ENCODE results near the gene ANO8. TPM values are rescaled to one million over a fixed set of nuclear protein-coding genes. Genes with fewer than 3 reads are reported as not detected.

Gene ANO8
- total and polyA plus RNA-seq, 2 donors (not counting 3 experiments of a cell fraction or from before 2014, with no cell fraction given): 3.5 to 6.8 TPM

- DNase-seq (ENCODE audit: low read depth, low spot score): peak; percentile 97
- Histone ChIP-seq H3K4me3 (replicated peaks in 1 of 3; ENCODE audit: insufficient read depth in 1 of 3, low read depth in 1 of 3, low read length in 3 of 3) (peak within 1 kb of the TSS; percentile 83 to 89 (median 88)), H3K9me1 (replicated peaks; ENCODE audit: control insufficient read depth, extremely low read depth, insufficient read depth, low read length) (no peaks in the 10 kb centered on the region), H3K27ac (ENCODE audit: insufficient read depth, low read depth, low read length) (peak within 1 kb of the TSS; percentile 45), H3K27me3 (ENCODE audit: control insufficient read depth in 2 of 2, insufficient read depth in 2 of 2, low read length in 2 of 2) (no peaks in the 10 kb centered on the region), H3K4me2 (ENCODE audit: insufficient read depth, low read length) (peak within 1 kb of the TSS; percentile 56), H2AFZ (ENCODE audit: low read depth, low read length) (peak within 1 kb of the TSS; percentile 70), H3K79me2 (ENCODE audit: control insufficient read depth, insufficient read depth, low read length) (peaks cover 4% of the 10 kb centered on the region), H3K36me3 (ENCODE audit: control insufficient read depth in 2 of 2, extremely low read depth in 1 of 2, insufficient read depth in 2 of 2, low read length in 2 of 2) (no peaks in the 10 kb centered on the region), H3K4me1 (ENCODE audit: control insufficient read depth, extremely low read depth, insufficient read depth, low read length) (peaks cover 14% of the 10 kb centered on the region), H3K9ac (replicated peaks; ENCODE audit: extremely low read depth, insufficient read depth, low read length) (peak within 1 kb of the TSS; percentile 59), H4K20me1 (replicated peaks; ENCODE audit: control insufficient read depth, extremely low read depth, insufficient read depth, low read length) (no peaks in the 10 kb centered on the region), H3K9me3 (replicated peaks; ENCODE audit: control insufficient read depth, insufficient read depth, low read length) (no peaks in the 10 kb centered on the region)
- CTCF ChIA-PET: interaction anchor here (2.2 to 2.6 kb wide), 2 partner anchors 49 to 53 kb away, joined by 9 to 10 read pairs; no protein-coding TSS in a partner anchor
- FAIRE-seq: peak; percentile 99
- dilution Hi-C loops (cut with MboI; ENCODE audit: extremely low pct_ligation_motif_present, low sequenced_read_pairs) (no loop called here), intact Hi-C loops (cut with micrococcal nuclease) (loop anchor here (1.0 kb wide), 1 partner anchor 45 kb away; no protein-coding TSS in a partner anchor)
- POLR2A ChIA-PET: no interaction called here
- TF ChIP-seq POLR2A (IDR thresholded peaks at IDR 0.05; ENCODE audit: low read depth, low read length) (peak; percentile 63), MYC (IDR thresholded peaks at IDR 0.05; ENCODE audit: low read depth, low read length) (no peak), MAX (IDR thresholded peaks at IDR 0.05; ENCODE audit: insufficient read depth, insufficient read length) (peak; percentile 1), POLR2AphosphoS5 (IDR thresholded peaks at IDR 0.05; ENCODE audit: insufficient read depth, low read depth, low read length) (peak; percentile 33)
- BruUV-seq (replicated peaks): TSS peak; percentile 59
Observed at GRCh38 chr19:17336872-17337674, 2.4 kb upstream of the ANO8 start, which contains the start of gene GTPBP3. Gene GTPBP3, plus strand, starts transcription at chr19:17337553. Its CDS starts 59 bp downstream, at chr19:17337612.

- Histone ChIP-seq H3K36me3 (ENCODE audit: control insufficient read depth in 2 of 2, extremely low read depth in 1 of 2, insufficient read depth in 2 of 2, low read length in 2 of 2) (no peaks in the 10 kb centered on the region), H2AFZ (ENCODE audit: low read depth, low read length) (no peak overlapping the region), H3K9me1 (replicated peaks; ENCODE audit: control insufficient read depth, extremely low read depth, insufficient read depth, low read length) (no peaks in the 10 kb centered on the region), H3K27me3 (ENCODE audit: control insufficient read depth in 2 of 2, insufficient read depth in 2 of 2, low read length in 2 of 2) (peaks cover 0 to 3% of the 10 kb centered on the region in 2 experiments), H3K4me3 (replicated peaks in 1 of 3; ENCODE audit: insufficient read depth in 1 of 3, low read depth in 1 of 3, low read length in 3 of 3) (no peak overlapping the region), H3K79me2 (ENCODE audit: control insufficient read depth, insufficient read depth, low read length) (peaks cover 4% of the 10 kb centered on the region), H4K20me1 (replicated peaks; ENCODE audit: control insufficient read depth, extremely low read depth, insufficient read depth, low read length) (no peaks in the 10 kb centered on the region), H3K9me3 (replicated peaks; ENCODE audit: control insufficient read depth, insufficient read depth, low read length) (no peaks in the 10 kb centered on the region), H3K9ac (replicated peaks; ENCODE audit: extremely low read depth, insufficient read depth, low read length) (no peak overlapping the region), H3K4me1 (ENCODE audit: control insufficient read depth, extremely low read depth, insufficient read depth, low read length) (peaks cover 14% of the 10 kb centered on the region), H3K27ac (ENCODE audit: insufficient read depth, low read depth, low read length) (no peak overlapping the region), H3K4me2 (ENCODE audit: insufficient read depth, low read length) (no peak overlapping the region)
- DNase-seq (ENCODE audit: low read depth, low spot score) (no peak), FAIRE-seq (no peak)
- no peak for TF ChIP-seq MYC (IDR thresholded peaks at IDR 0.05; ENCODE audit: low read depth, low read length)
- CTCF ChIA-PET: interaction anchor here (1.3 to 2.6 kb wide), 5 partner anchors 30 to 54 kb away, joined by 3 to 10 read pairs (median 5); partner anchors contain the start of gene MRPL34
- dilution Hi-C loops (cut with MboI; ENCODE audit: extremely low pct_ligation_motif_present, low sequenced_read_pairs): no loop called here
- intact Hi-C loops (cut with micrococcal nuclease): no loop called here
- BruUV-seq (replicated peaks): no TSS peak
- POLR2A ChIA-PET: no interaction called here
Observed at GRCh38 chr19:17335575-17335974, 920 bp upstream of the ANO8 start.

Measured in endothelial cell of umbilical vein (primary cell).